HG03097 (cell line): ENCODE data around the gene RDM1.

Experiments used
- ATAC-seq: cut with Tn5 transposase; IDR thresholded peaks from one replicate; pipeline ENCODE4 v1.9.1; 2021; ENCODE audit not compliant: unreplicated experiment, low FRiP score

RDM1 gene

DNA sequence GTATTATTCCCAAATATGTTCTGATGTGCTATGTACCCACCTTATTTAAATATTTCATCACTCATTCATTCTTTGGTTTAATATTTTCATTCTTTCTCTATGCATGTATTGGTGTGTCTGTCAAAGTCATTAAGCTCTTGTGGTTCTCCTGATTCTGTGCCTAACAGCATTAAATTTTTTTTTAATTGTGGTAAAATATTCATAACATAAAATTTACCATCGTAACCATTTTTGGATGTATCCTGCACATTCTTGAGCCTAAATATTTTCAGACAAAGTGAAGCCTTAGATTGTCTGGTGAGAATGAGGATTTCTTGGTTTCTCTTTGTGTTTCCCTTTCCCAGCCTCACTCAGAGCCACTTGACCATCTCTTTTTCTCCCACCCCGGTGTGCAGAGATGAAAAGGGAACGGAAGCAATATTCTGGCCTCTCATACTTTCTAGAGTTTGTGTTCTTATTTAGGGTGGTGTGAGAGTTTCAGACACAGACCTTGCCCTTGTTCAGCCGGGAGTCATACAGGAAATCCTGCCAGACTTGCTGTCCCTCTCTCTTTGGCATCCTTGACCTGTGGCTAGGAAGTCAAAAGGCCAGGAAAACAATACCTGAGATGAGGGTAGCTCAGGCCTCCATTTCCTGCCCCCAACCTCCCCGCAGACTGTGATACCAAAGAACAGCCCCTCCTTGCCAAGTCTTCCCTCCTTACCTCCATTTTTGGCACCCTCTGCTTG, 55.3 kb downstream of the RDM1 start:
- peak; percentile 35 for ATAC-seq

DNA sequence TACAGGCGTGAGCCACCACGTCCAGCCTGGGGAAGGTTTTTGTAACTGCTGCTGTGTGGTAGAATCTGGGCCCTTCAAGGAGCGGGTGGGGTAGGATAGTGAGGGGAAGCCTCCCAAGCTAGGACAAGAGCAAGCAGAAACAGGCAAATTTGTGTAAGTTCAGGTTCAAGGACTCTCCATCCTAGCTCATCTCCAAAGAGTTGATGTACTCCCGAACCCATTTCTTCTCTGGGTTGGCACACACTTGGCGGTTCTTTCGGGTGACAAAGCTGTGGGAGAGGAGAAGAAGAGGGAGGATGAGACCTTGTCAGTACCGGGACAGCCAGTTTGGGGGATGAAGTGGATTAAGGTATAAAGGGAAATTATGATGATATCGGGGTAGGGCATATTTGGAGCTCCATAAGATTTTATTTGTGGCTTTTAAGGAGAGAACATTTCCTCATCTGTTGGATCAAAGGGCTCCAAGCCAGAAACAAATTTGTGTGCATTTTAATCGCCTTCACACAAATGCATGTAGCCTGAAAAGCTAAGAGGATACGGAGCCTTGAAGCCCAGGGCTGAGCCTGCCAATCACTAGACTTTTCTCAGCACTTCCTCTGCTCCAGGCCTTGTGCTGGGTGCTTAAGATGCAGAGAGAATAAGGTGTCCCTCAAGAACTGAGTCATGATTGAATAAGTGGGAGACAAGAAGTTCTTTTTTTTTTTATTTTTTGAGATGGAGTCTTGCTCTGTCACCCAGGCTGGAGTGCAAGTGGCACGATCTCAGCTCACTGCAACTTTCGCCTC, 58.2 kb downstream of the RDM1 start:
- no peak for ATAC-seq

DNA sequence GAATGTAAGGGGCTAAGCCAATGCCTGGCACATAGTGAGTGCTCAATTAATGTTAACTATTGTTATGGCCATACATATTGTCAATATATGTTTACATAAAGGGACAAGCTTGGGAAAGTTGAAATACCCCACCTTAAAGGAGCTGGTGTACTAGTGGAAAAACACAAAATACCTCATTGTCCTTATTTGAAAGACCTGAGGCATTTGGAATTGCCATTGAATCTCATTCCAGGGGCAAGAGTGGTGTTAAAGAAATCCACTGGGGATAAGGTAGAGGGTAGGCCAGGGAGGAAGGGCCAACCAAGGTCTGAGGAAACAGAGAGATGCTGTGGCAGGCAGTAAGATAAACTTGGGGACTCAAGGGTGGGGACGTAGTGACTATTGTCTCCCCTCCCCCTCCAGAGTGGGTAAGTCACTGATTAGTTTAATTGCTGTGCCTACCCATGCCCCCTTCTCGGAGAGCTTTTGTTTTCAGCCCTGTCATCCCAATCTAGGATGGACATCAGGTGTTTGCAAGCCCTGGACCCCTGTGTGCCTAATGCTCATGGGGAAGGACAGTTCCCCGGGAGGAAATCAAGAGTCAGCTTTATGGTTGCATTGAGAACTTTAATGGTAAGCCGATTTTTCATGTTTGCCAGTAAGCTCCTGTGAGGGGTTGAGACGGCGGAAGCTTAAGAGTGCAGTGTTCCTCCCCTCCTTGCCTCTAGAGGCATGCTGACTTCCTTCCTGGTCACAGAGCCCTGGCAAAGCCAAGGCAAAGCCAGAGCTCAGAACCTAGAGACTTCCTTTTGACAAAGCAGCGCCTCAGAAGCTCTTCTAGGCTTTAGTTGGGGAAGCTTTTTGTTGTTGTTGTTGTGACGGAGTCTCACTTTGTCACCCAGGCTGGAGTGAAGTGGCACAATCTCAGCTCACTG, 59.4 kb downstream of the RDM1 start:
- no peak for ATAC-seq

DNA sequence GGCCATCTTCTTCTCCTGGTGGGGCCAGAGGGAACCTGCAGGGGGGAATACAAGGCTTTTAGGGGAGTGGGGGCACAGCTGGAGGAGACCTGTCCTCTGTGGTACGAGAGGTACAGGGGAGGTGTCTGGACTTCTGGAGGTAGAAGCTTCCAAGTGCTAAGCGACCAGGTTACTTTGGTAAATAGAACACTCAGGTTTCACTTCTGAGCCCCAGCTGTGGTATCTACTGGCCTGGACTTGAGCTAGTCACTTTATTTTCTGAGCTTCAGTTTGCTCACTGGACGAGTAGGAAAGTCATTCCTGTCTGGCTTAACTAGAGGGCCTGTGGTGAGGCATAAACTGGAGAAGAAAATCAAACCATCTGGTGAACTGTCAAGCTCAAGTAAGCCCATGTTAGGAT, 61.8 kb downstream of the RDM1 start, which contains the start of gene HEATR9:
Gene HEATR9 (minus strand): TSS at position 155 of the 400 bp plus-strand sequence. CDS start 149 bp downstream, at position 6.
- no peak for ATAC-seq
